ENCODE measurements around the gene HCN4. TPM values are rescaled to one million over a fixed set of nuclear protein-coding genes. Genes with fewer than 3 reads are reported as not detected.

The HCN4 gene
- total and polyA plus RNA-seq, 2 experiments from 2014 or later: 2.4 to 10.6 TPM

GRCh38 chr15:73389539-73389938 is 20.8 kb upstream of the HCN4 start:
- Histone ChIP-seq H3K9me2 (ENCODE audit: insufficient read depth) (peaks cover 11% of the 10 kb centered on the region; the same call in 1 of the 2 replicates), H3K36me3 (ENCODE audit: insufficient read depth) (no peaks in the 10 kb centered on the region), H3F3A (replicated peaks; ENCODE audit: low read depth) (peaks cover 15% of the 10 kb centered on the region; the same call in 1 of the 2 replicates), H3K4me3 (no peak overlapping the region), H4K20me1 (replicated peaks; ENCODE audit: insufficient read depth) (no peaks in the 10 kb centered on the region), H3K79me2 (replicated peaks; ENCODE audit: insufficient read depth) (no peaks in the 10 kb centered on the region), H3K27me3 (ENCODE audit: insufficient read depth) (no peaks in the 10 kb centered on the region), H3K27ac (ENCODE audit: low read depth) (no peak overlapping the region), H2AFZ (peak overlapping the region; percentile 48), H3K4me1 (ENCODE audit: insufficient read depth) (peaks cover 39% of the 10 kb centered on the region), H3K4me2 (peak overlapping the region; percentile 55; the same call in 1 of the 2 replicates)
- TF ChIP-seq ETS1 (IDR thresholded peaks at IDR 0.05) (no peak), ZNF331 (CRISPR knock-in tag; IDR thresholded peaks at IDR 0.05; ENCODE audit: low read depth) (no peak), CREB1 (CRISPR knock-in tag; IDR thresholded peaks at IDR 0.05; ENCODE audit: low read depth) (no peak), JUNB (IDR thresholded peaks at IDR 0.05; ENCODE audit: unreplicated experiment) (no peak), POLR2AphosphoS5 (IDR thresholded peaks at IDR 0.05; ENCODE audit: low read depth) (no peak), STAT1 (IDR thresholded peaks at IDR 0.05; ENCODE audit: unreplicated experiment) (no peak), EZH2 (IDR thresholded peaks at IDR 0.05; ENCODE audit: low read depth, unreplicated experiment) (no peak), CTCF (conservative IDR thresholded peaks at IDR 0.05; ENCODE audit: low read depth in 2 of 2) (no peak), NANOG (IDR thresholded peaks at IDR 0.05; ENCODE audit: borderline replicate concordance) (no peak), ZNF114 (CRISPR knock-in tag; IDR thresholded peaks at IDR 0.05) (no peak), ZNF462 (CRISPR knock-in tag; IDR thresholded peaks at IDR 0.05) (no peak), EZH2phosphoT487 (IDR thresholded peaks at IDR 0.05; ENCODE audit: unreplicated experiment) (no peak), REST (IDR thresholded peaks at IDR 0.05; ENCODE audit: unreplicated experiment) (no peak)
- Mint-ChIP-seq H3K36me3 (ENCODE audit: low read depth) (no peaks in the 10 kb centered on the region), H3K27me3 (ENCODE audit: insufficient read depth, low read depth, poor library complexity) (peaks cover 23% of the 10 kb centered on the region), H3K9me3 (no peaks in the 10 kb centered on the region; the same call in 2 of the 3 replicates), H3K27ac (no peak overlapping the region), H3K4me1 (peaks cover 51% of the 10 kb centered on the region), H3K4me3 (no peak overlapping the region)
- DNase-seq (ENCODE audit: low spot score): peak; percentile 60
- ATAC-seq: peak; percentile 10

Measured in GM23338 (cell line).